A172 (cell line): ENCODE data around the gene CAMK1D. TPM values are rescaled to one million over a fixed set of nuclear protein-coding genes. Genes with fewer than 3 reads are reported as not detected.
A peak's percentile ranks its signal among the peaks of the same experiment; 100 is the strongest.

Source experiments
- DNase-seq: peaks from one replicate; pipeline ENCODE4 v3.0.0-alpha.2; 2015; ENCODE audit warnings: low spot score
- total RNA-seq: library from RNA; depleted of rRNA; stranded (reverse); fragments of >200 nt; shearing (Covaris generic); gene quantifications from 2 replicates; pipeline ENCODE4 v1.2.3, GENCODE V29; 2014

CAMK1D gene
- total RNA-seq, 1 experiment from 2014 or later = 2.6 TPM

GRCh38 chr10:12650122-12650521 lies 300.8 kb downstream of the CAMK1D start:
- DNase-seq = no peak

GRCh38 chr10:12650538-12651298 lies 301.4 kb downstream of the CAMK1D start:
- no peak for DNase-seq

- no peak for DNase-seq
Observed at GRCh38 chr10:12655940-12656339, 306.6 kb downstream of the CAMK1D start.

GRCh38 chr10:12656518-12657142 lies 307.3 kb downstream of the CAMK1D start:
- peak; percentile 51 for DNase-seq

- no peak for DNase-seq
Observed at GRCh38 chr10:12657489-12657888, 308.1 kb downstream of the CAMK1D start.

- DNase-seq = no peak
Observed at GRCh38 chr10:12658526-12658925, 309.2 kb downstream of the CAMK1D start.

- DNase-seq = no peak
Observed at GRCh38 chr10:12659706-12660105, 310.4 kb downstream of the CAMK1D start.

GRCh38 chr10:12660812-12661211 lies 311.5 kb downstream of the CAMK1D start:
- DNase-seq = no peak

- no peak for DNase-seq
Observed at GRCh38 chr10:12661671-12662070, 312.3 kb downstream of the CAMK1D start.

GRCh38 chr10:12663863-12664262 lies 314.5 kb downstream of the CAMK1D start:
- DNase-seq = no peak

- DNase-seq = no peak
Observed at GRCh38 chr10:12665501-12665900, 316.2 kb downstream of the CAMK1D start.

- no peak for DNase-seq
Observed at GRCh38 chr10:12667052-12667451, 317.7 kb downstream of the CAMK1D start.

- no peak for DNase-seq
Observed at GRCh38 chr10:12668634-12669033, 319.3 kb downstream of the CAMK1D start.

GRCh38 chr10:12670004-12670403 lies 320.7 kb downstream of the CAMK1D start:
- DNase-seq = peak; percentile 10

GRCh38 chr10:12675186-12675585 lies 325.8 kb downstream of the CAMK1D start:
- DNase-seq = no peak

- no peak for DNase-seq
Observed at GRCh38 chr10:12679636-12680035, 330.3 kb downstream of the CAMK1D start.

- DNase-seq = no peak
Observed at GRCh38 chr10:12681252-12681651, 331.9 kb downstream of the CAMK1D start.

GRCh38 chr10:12684784-12685183 lies 335.4 kb downstream of the CAMK1D start:
- DNase-seq = no peak

GRCh38 chr10:12685261-12686058 lies 336.1 kb downstream of the CAMK1D start:
- no peak for DNase-seq

- DNase-seq = no peak
Observed at GRCh38 chr10:12687996-12688395, 338.6 kb downstream of the CAMK1D start.

- no peak for DNase-seq
Observed at GRCh38 chr10:12689893-12690292, 340.5 kb downstream of the CAMK1D start.

GRCh38 chr10:12690525-12691126 lies 341.3 kb downstream of the CAMK1D start:
- DNase-seq = no peak
